ENCODE results near the gene MPPED1. TPM values are rescaled to one million over a fixed set of nuclear protein-coding genes. Genes with fewer than 3 reads are reported as not detected.

Gene MPPED1
- total and polyA plus RNA-seq, 2 of the 13 experiments (the other 11 are each of a cell fraction or from before 2014, with no cell fraction given), result 0.77 TPM; not detected in 1

- TF ChIP-seq ZSCAN25 (CRISPR knock-in tag; IDR thresholded peaks at IDR 0.05) (peak; percentile 59), MTF2 (CRISPR knock-in tag; IDR thresholded peaks at IDR 0.05; ENCODE audit: borderline replicate concordance) (no peak), MXD1 (CRISPR knock-in tag; IDR thresholded peaks at IDR 0.05) (no peak), ZNF329 (CRISPR knock-in tag; IDR thresholded peaks at IDR 0.05; ENCODE audit: low read depth) (no peak), NPAS2 (CRISPR knock-in tag; IDR thresholded peaks at IDR 0.05; ENCODE audit: borderline replicate concordance) (no peak), KLF16 (CRISPR knock-in tag; IDR thresholded peaks at IDR 0.05) (no peak), ZC3H4 (CRISPR knock-in tag; IDR thresholded peaks at IDR 0.05; ENCODE audit: borderline replicate concordance) (no peak), ZNF263 (CRISPR knock-in tag; IDR thresholded peaks at IDR 0.05) (no peak), ZC3H13 (CRISPR knock-in tag; IDR thresholded peaks at IDR 0.05) (0 out of 2 replicates have a peak, but pooled peaks have one; percentile 60), GATA4 (IDR thresholded peaks at IDR 0.05; ENCODE audit: borderline replicate concordance, low read depth) (no peak), ZSCAN30 (CRISPR knock-in tag; IDR thresholded peaks at IDR 0.05) (no peak)
- TF ChIP-seq, protein P1, sequence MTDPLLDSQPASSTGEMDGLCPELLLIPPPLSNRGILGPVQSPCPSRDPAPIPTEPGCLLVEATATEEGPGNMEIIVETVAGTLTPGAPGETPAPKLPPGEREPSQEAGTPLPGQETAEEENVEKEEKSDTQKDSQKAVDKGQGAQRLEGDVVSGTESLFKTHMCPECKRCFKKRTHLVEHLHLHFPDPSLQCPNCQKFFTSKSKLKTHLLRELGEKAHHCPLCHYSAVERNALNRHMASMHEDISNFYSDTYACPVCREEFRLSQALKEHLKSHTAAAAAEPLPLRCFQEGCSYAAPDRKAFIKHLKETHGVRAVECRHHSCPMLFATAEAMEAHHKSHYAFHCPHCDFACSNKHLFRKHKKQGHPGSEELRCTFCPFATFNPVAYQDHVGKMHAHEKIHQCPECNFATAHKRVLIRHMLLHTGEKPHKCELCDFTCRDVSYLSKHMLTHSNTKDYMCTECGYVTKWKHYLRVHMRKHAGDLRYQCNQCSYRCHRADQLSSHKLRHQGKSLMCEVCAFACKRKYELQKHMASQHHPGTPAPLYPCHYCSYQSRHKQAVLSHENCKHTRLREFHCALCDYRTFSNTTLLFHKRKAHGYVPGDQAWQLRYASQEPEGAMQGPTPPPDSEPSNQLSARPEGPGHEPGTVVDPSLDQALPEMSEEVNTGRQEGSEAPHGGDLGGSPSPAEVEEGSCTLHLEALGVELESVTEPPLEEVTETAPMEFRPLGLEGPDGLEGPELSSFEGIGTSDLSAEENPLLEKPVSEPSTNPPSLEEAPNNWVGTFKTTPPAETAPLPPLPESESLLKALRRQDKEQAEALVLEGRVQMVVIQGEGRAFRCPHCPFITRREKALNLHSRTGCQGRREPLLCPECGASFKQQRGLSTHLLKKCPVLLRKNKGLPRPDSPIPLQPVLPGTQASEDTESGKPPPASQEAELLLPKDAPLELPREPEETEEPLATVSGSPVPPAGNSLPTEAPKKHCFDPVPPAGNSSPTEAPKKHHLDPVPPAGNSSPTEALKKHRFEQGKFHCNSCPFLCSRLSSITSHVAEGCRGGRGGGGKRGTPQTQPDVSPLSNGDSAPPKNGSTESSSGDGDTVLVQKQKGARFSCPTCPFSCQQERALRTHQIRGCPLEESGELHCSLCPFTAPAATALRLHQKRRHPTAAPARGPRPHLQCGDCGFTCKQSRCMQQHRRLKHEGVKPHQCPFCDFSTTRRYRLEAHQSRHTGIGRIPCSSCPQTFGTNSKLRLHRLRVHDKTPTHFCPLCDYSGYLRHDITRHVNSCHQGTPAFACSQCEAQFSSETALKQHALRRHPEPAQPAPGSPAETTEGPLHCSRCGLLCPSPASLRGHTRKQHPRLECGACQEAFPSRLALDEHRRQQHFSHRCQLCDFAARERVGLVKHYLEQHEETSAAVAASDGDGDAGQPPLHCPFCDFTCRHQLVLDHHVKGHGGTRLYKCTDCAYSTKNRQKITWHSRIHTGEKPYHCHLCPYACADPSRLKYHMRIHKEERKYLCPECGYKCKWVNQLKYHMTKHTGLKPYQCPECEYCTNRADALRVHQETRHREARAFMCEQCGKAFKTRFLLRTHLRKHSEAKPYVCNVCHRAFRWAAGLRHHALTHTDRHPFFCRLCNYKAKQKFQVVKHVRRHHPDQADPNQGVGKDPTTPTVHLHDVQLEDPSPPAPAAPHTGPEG (CRISPR knock-in tag; IDR thresholded peaks at IDR 0.05), result no peak
- TF ChIP-seq, protein P2, sequence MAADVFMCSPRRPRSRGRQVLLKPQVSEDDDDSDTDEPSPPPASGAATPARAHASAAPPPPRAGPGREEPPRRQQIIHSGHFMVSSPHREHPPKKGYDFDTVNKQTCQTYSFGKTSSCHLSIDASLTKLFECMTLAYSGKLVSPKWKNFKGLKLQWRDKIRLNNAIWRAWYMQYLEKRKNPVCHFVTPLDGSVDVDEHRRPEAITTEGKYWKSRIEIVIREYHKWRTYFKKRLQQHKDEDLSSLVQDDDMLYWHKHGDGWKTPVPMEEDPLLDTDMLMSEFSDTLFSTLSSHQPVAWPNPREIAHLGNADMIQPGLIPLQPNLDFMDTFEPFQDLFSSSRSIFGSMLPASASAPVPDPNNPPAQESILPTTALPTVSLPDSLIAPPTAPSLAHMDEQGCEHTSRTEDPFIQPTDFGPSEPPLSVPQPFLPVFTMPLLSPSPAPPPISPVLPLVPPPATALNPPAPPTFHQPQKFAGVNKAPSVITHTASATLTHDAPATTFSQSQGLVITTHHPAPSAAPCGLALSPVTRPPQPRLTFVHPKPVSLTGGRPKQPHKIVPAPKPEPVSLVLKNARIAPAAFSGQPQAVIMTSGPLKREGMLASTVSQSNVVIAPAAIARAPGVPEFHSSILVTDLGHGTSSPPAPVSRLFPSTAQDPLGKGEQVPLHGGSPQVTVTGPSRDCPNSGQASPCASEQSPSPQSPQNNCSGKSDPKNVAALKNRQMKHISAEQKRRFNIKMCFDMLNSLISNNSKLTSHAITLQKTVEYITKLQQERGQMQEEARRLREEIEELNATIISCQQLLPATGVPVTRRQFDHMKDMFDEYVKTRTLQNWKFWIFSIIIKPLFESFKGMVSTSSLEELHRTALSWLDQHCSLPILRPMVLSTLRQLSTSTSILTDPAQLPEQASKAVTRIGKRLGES (CRISPR knock-in tag; IDR thresholded peaks at IDR 0.05; ENCODE audit: borderline replicate concordance), result no peak
- TF ChIP-seq, protein P3, sequence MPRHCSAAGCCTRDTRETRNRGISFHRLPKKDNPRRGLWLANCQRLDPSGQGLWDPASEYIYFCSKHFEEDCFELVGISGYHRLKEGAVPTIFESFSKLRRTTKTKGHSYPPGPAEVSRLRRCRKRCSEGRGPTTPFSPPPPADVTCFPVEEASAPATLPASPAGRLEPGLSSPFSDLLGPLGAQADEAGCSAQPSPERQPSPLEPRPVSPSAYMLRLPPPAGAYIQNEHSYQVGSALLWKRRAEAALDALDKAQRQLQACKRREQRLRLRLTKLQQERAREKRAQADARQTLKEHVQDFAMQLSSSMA (CRISPR knock-in tag; IDR thresholded peaks at IDR 0.05), result no peak
- TF ChIP-seq, protein P4, sequence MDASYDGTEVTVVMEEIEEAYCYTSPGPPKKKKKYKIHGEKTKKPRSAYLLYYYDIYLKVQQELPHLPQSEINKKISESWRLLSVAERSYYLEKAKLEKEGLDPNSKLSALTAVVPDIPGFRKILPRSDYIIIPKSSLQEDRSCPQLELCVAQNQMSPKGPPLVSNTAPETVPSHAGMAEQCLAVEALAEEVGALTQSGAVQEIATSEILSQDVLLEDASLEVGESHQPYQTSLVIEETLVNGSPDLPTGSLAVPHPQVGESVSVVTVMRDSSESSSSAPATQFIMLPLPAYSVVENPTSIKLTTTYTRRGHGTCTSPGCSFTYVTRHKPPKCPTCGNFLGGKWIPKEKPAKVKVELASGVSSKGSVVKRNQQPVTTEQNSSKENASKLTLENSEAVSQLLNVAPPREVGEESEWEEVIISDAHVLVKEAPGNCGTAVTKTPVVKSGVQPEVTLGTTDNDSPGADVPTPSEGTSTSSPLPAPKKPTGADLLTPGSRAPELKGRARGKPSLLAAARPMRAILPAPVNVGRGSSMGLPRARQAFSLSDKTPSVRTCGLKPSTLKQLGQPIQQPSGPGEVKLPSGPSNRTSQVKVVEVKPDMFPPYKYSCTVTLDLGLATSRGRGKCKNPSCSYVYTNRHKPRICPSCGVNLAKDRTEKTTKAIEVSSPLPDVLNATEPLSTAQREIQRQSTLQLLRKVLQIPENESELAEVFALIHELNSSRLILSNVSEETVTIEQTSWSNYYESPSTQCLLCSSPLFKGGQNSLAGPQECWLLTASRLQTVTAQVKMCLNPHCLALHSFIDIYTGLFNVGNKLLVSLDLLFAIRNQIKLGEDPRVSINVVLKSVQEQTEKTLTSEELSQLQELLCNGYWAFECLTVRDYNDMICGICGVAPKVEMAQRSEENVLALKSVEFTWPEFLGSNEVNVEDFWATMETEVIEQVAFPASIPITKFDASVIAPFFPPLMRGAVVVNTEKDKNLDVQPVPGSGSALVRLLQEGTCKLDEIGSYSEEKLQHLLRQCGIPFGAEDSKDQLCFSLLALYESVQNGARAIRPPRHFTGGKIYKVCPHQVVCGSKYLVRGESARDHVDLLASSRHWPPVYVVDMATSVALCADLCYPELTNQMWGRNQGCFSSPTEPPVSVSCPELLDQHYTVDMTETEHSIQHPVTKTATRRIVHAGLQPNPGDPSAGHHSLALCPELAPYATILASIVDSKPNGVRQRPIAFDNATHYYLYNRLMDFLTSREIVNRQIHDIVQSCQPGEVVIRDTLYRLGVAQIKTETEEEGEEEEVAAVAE (CRISPR knock-in tag; IDR thresholded peaks at IDR 0.05; ENCODE audit: borderline replicate concordance), result no peak
These were observed 14.8 kb upstream of the MPPED1 start (continued) for GRCh38 chr22:43396934-43397457.
